ENCODE measurements around the gene FOXE1.

- TF ChIP-seq EZH2 (IDR thresholded peaks at IDR 0.05) = no peak
- TF ChIP-seq POLR2AphosphoS5 (IDR thresholded peaks at IDR 0.05; ENCODE audit: borderline replicate concordance, low read depth, low read length) = no peak
- no peak for TF ChIP-seq FOXP2 (optimal IDR thresholded peaks at IDR 0.05; ENCODE audit: control extremely low read depth, extremely low read length, insufficient read depth)
Measured at GRCh38 chr9:97855486-97855875, 2.5 kb downstream of the FOXE1 start.
